Cardiac fibroblast (primary cell): ENCODE results near the gene EFTUD2.

ENCODE experiments used
- DNase-seq, 2 donors: peaks; one replicate each; pipeline versions ENCODE4 v3.0.0 to v3.0.0-alpha.2; 2010; ENCODE audit warnings: low read depth in 2 of 2
- H3K4me3 ChIP-seq, 2 donors: replicated peaks in 1 of 2; 1 replicate in 1 of 2; 2 replicates in 1 of 2; pipeline ENCODE4 v1.5.1; 2011; ENCODE audit warnings: low read depth in 2 of 2, low read length in 2 of 2, mild to moderate bottlenecking in 2 of 2, moderate library complexity in 1 of 2
- TF ChIP-seq, protein P1 (sequence below): IDR thresholded peaks from one replicate; pipeline ENCODE4 v1.5.1; 2011; ENCODE audit warnings: low read depth, mild to moderate bottlenecking, low read length, inconsistent platforms

EFTUD2 gene

DNA sequence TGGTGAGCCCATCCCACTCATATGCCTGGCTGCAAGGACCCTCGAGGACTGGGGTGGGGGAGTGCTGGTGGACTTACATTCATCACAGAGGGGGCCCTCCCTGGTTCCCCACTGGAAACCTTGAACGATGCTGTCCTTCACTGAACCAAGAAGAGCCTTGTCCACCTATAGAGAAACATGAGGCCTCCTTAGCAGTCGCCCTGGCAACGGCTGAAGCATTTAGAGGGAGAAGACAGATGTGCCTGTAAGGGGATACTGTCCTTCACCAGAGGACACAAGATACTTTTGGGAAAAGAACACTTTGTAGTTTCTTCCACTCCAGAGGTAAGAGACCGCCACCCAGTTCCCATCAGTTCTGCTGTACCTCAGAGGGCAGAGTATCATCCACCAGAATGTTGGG lies 45.1 kb downstream of the EFTUD2 start:
- TF ChIP-seq, protein P1, sequence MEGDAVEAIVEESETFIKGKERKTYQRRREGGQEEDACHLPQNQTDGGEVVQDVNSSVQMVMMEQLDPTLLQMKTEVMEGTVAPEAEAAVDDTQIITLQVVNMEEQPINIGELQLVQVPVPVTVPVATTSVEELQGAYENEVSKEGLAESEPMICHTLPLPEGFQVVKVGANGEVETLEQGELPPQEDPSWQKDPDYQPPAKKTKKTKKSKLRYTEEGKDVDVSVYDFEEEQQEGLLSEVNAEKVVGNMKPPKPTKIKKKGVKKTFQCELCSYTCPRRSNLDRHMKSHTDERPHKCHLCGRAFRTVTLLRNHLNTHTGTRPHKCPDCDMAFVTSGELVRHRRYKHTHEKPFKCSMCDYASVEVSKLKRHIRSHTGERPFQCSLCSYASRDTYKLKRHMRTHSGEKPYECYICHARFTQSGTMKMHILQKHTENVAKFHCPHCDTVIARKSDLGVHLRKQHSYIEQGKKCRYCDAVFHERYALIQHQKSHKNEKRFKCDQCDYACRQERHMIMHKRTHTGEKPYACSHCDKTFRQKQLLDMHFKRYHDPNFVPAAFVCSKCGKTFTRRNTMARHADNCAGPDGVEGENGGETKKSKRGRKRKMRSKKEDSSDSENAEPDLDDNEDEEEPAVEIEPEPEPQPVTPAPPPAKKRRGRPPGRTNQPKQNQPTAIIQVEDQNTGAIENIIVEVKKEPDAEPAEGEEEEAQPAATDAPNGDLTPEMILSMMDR, result no peak
- no peak overlapping the region for H3K4me3 ChIP-seq
- DNase-seq, result no peak

DNA sequence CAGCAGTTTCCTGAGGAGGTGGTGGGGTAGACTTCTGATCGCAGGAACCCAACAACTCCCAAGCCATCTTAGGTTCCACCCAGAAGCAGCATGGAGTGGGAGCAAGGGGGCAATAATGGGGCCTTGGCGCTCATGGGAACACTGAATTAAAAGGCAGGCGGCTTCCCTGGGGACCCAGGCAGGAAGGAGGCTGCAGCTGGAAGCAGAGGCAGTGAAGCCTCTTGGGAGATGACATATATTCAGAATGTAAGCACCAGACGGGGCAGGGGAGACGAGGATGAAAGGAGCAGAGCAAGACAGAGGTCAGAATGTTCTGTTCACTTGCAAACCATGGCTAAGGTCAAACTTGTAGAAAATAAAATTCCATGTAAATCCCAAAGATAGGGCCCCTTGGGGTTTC lies 48.6 kb downstream of the EFTUD2 start:
- no peak overlapping the region for H3K4me3 ChIP-seq
- peak in 1 of 2 donors; percentile 69 for DNase-seq
- TF ChIP-seq, protein P1, result no peak

DNA sequence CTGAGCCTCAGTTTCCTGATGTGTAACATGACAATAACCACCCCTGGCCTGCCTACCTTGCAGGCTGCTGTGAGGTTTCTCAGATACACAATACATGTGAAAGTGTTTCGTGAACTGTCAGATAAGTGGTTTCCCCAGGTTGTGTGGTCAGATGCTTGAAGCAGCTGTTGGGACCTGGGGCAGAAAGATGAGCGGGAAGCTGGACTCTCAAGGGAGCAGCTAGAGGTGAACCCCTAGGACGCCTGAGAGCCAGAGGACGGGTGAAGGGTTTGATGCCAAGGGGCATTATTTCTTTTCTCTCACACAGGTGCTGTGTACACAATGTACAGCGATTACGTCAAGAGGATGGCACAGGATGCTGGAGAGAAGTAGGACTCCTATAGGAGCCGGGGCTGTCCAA lies 49.2 kb downstream of the EFTUD2 start:
- H3K4me3 ChIP-seq, result no peak overlapping the region
- TF ChIP-seq, protein P1, result no peak
- DNase-seq, result no peak

DNA sequence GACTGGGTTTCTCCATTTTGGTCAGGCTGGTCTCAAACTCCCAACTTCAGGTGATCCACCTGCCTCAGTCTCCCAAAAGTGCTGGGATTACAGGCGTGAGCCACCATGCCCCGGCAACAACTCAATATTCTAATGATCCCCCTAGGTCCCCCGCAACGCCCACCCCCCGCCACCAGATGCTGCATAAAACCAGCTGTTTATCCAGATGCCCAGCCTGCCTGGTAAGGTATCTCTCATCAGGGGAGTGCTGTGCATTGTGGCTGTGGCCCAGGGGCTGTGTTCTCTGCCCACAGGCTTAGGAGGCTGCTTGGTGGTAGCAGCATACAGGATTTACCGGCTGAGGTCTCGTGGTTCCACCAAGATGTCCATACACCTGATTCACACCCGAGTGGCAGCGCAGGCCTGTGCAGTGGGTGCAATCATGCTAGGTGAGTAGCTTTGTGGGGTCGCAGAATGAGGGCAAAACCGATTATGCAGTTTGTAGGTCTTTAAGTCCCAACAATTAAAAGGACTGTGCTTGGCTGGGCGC lies 50.2 kb downstream of the EFTUD2 start:
- TF ChIP-seq, protein P1, result no peak
- no peak for DNase-seq
- no peak overlapping the region for H3K4me3 ChIP-seq

DNA sequence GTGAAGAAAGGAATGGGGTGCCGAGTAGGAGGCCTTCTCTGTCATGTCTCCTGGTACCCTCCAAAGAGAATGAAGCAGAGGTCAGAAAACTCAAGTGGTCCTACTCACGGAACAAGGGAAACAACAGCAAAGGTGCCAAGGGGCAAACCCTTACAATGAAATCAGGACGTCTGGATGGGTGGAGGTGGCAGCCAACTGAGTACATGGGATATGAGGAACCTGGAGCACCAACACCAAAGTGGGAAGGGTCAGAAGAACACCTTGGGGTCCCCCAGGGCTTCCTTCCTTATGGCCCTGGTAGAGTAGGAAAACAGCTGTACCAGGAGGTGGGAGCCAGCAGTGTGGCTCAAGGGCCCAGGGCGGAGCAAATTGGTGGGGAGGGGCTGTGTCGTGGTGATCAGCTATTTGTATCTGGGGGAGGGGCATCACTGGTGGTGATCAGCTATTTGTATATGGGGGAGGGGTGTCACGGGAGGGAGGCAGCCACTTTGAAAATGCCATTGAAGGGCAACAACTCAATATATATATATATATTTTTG lies 50.9 kb downstream of the EFTUD2 start:
- TF ChIP-seq, protein P1, result no peak
- no peak for DNase-seq
- no peak overlapping the region for H3K4me3 ChIP-seq

DNA sequence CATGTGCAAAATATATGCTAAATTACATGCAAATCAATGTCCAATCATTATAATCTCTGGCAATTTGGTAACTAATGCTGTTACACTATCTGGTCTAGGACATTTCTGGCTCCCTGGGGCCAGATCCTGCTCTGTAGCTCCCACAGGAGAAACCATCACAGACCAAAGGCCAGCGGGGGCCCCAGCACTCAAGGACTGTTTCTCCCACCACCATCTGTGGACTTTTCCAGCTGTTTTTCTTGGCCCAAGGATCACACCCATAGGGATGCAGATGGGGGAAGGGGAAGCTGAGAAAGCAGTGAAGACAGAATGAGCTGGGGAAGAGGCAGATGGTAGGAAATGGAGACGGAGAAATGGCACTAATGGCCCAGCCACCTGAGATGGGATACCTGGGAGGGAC lies 51.7 kb downstream of the EFTUD2 start, which contains the start of gene HIGD1B:
TSS of gene HIGD1B (plus strand) at position 298 of the 400 bp plus-strand sequence. CDS start 270 bp downstream, outside the sequence.
- H3K4me3 ChIP-seq, result no peak within 1 kb of the TSS
- TF ChIP-seq, protein P1, result no peak
- no peak for DNase-seq

DNA sequence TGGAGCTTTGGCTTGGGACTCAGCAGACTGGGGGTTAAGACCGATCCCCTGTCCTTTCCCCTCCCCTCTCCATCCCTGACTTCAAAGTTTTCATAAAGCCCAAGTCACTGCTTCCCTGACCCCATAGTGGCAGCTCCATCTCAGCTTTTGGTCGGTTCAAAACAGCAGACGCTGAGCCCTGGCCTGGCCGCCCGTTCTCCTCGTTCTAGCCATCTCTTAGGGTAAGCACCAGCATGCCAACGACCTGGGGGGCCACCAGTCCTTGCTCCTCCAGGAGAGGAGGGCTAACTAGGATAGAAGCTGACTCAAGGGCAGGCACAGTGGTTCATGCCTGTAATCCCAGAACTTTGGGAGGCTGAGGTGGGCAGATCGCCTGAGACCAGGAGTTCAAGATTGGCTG lies 53.0 kb downstream of the EFTUD2 start:
- TF ChIP-seq, protein P1, result no peak
- DNase-seq, result no peak

More for the DNA sequence above, 53.0 kb downstream of the EFTUD2 start:
- H3K4me3 ChIP-seq, result no peak overlapping the region
